NT2/D1 (cell line): ENCODE results near the gene KANK4.

Experiments used
- SUZ12 ChIP-seq: IDR thresholded peaks from 2 replicates; pipeline ENCODE4 v1.6.1; 2011; ENCODE audit not compliant: insufficient read length, insufficient read depth; ENCODE audit errors: extremely low read depth
- YY1 ChIP-seq: IDR thresholded peaks from 2 replicates; pipeline ENCODE4 v1.6.1; 2011; ENCODE audit not compliant: insufficient read length, insufficient read depth
- ZNF274 ChIP-seq: IDR thresholded peaks from 2 replicates; pipeline ENCODE4 v1.6.1; 2011; ENCODE audit warnings: mild to moderate bottlenecking, low read depth, low read length

- TF ChIP-seq ZNF274 = no peak
- no peak for TF ChIP-seq YY1
- no peak for TF ChIP-seq SUZ12
These were observed 50.9 kb downstream of the KANK4 start for GRCh38 chr1:62268315-62268714.
